HL-60 (cell line): Measurements from ENCODE around the gene ROS1.

Source experiments
- CTCF ChIP-seq: IDR thresholded peaks from one replicate; pipeline ENCODE4 v1.5.1; 2011; ENCODE audit warnings: low read length, control low read depth, inconsistent platforms; ENCODE audit not compliant: insufficient read depth
- GABPA ChIP-seq: IDR thresholded peaks from 2 replicates; pipeline ENCODE4 v1.6.1; 2012; ENCODE audit warnings: low read depth
- POLR2AphosphoS5 ChIP-seq: IDR thresholded peaks from 2 replicates; pipeline ENCODE4 v1.6.1; 2012; ENCODE audit warnings: low read depth
- REST ChIP-seq: IDR thresholded peaks from 2 replicates; pipeline ENCODE4 v1.6.1; 2012; ENCODE audit warnings: low read depth; ENCODE audit not compliant: insufficient replicate concordance

GRCh38 chr6:117263353-117263927, 162.3 kb downstream of the ROS1 start:
- TF ChIP-seq GABPA (no peak), CTCF (no peak), POLR2AphosphoS5 (no peak), REST (no peak)
